Upper lobe of right lung (tissue), 1 donor: ENCODE measurements around the gene IFT172. TPM values are rescaled to one million over a fixed set of nuclear protein-coding genes. Genes with fewer than 3 reads are reported as not detected.

Experiments used
- ATAC-seq: fragments of 200-7000 bp; cut with Tn5 transposase; one replicate; pipeline ENCODE4 v1.9.1; 2020; ENCODE audit warnings: mild to moderate bottlenecking, moderate library complexity
- DNase-seq: peaks from one replicate; pipeline ENCODE4 v3.0.0-alpha.2; 2020
- H3K27ac ChIP-seq: fragments of 200-600 bp; one replicate; pipeline ENCODE4 v1.8.0; 2022
- H3K27me3 ChIP-seq: fragments of 200-600 bp; one replicate; pipeline ENCODE4 v1.8.0; 2022; ENCODE audit warnings: mild to moderate bottlenecking
- H3K36me3 ChIP-seq: fragments of 200-600 bp; one replicate; pipeline ENCODE4 v1.8.0; 2022
- H3K4me1 ChIP-seq: fragments of 200-600 bp; one replicate; pipeline ENCODE4 v1.8.0; 2022
- H3K4me3 ChIP-seq: fragments of 200-600 bp; one replicate; pipeline ENCODE4 v1.8.0; 2022; ENCODE audit warnings: mild to moderate bottlenecking
- H3K9me3 ChIP-seq: fragments of 200-600 bp; one replicate; pipeline ENCODE4 v1.8.0; 2022
- CTCF ChIP-seq: fragments of 200-600 bp; IDR thresholded peaks from one replicate; pipeline ENCODE4 v1.8.0; 2022; ENCODE audit warnings: antibody characterized with exemption
- intact Hi-C: fragments of 100-400 bp; cut with DNase I; formaldehyde crosslinking; loops from one replicate; pipeline ENCODE4 v1.11.0; 2022
- total RNA-seq: library from RNA; stranded (reverse); fragmentation: NEBNext Ultra II Directional; extraction: Animal tissue kit (Norgen Biotek cat#: 25700); gene quantifications from one replicate; pipeline ENCODE4 v1.2.1, GENCODE V29; 2021
- donor health status: DM: no; HTN: yes; CAD: no; lungs with severe emphysema.

The IFT172 gene
- total RNA-seq, 1 donor from 2014 or later = 19.2 TPM

GRCh38 chr2:27496357-27497287, 7.1 kb upstream of the IFT172 start, which contains the start of gene GCKR:
Gene GCKR (plus strand): TSS chr2:27496839. CDS start chr2:27496905, 66 bp downstream.
- intact Hi-C loops = no loop called here
- Histone ChIP-seq H3K4me1 (peaks cover 11% of the 10 kb centered on the region), H3K36me3 (no peaks in the 10 kb centered on the region), H3K27me3 (peaks cover 4% of the 10 kb centered on the region), H3K4me3 (no peak within 1 kb of the TSS), H3K27ac (no peak within 1 kb of the TSS), H3K9me3 (no peaks in the 10 kb centered on the region)
- ATAC-seq (peak; percentile 40), DNase-seq (no peak)
- no peak for TF ChIP-seq CTCF

GRCh38 chr2:27495840-27496356, 6.4 kb upstream of the IFT172 start:
- intact Hi-C loops = no loop called here
- Histone ChIP-seq H3K4me1 (peaks cover 11% of the 10 kb centered on the region), H3K27me3 (peaks cover 4% of the 10 kb centered on the region), H3K27ac (no peak overlapping the region), H3K36me3 (no peaks in the 10 kb centered on the region), H3K9me3 (no peaks in the 10 kb centered on the region), H3K4me3 (no peak overlapping the region)
- no peak for DNase-seq
- ATAC-seq = no peak
- no peak for TF ChIP-seq CTCF

- peaks cover 4% of the 10 kb centered on the region for H3K27me3 ChIP-seq
- DNase-seq (no peak), ATAC-seq (peak; percentile 69)
- peaks cover 13% of the 10 kb centered on the region for H3K4me1 ChIP-seq
- intact Hi-C loops = no loop called here
- H3K9me3 ChIP-seq = no peaks in the 10 kb centered on the region
- H3K27ac ChIP-seq = no peak within 1 kb of the TSS
- H3K4me3 ChIP-seq = peak within 1 kb of the TSS; percentile 58
- no peak for TF ChIP-seq CTCF
- no peaks in the 10 kb centered on the region for H3K36me3 ChIP-seq
Observed at GRCh38 chr2:27494944-27495554, 5.5 kb upstream of the IFT172 start, which contains the start of gene FNDC4. Gene FNDC4 (minus strand): TSS chr2:27495200. CDS start chr2:27494679, 521 bp downstream.

GRCh38 chr2:27494284-27494943, 4.9 kb upstream of the IFT172 start:
- no peak for DNase-seq
- TF ChIP-seq CTCF = no peak
- no peak overlapping the region for H3K27ac ChIP-seq
- H3K27me3 ChIP-seq = peaks cover 4% of the 10 kb centered on the region
- no peaks in the 10 kb centered on the region for H3K36me3 ChIP-seq
- peak overlapping the region; percentile 58 for H3K4me3 ChIP-seq
- H3K4me1 ChIP-seq = peaks cover 15% of the 10 kb centered on the region
- intact Hi-C loops = no loop called here
- ATAC-seq = peak; percentile 2
- H3K9me3 ChIP-seq = no peaks in the 10 kb centered on the region

GRCh38 chr2:27493948-27494283, 4.4 kb upstream of the IFT172 start:
- intact Hi-C loops = no loop called here
- no peak for ATAC-seq
- peaks cover 15% of the 10 kb centered on the region for H3K4me1 ChIP-seq
- no peak for TF ChIP-seq CTCF
- H3K4me3 ChIP-seq = no peak overlapping the region
- H3K27me3 ChIP-seq = peaks cover 4% of the 10 kb centered on the region
- DNase-seq = no peak
- H3K36me3 ChIP-seq = no peaks in the 10 kb centered on the region
- H3K27ac ChIP-seq = no peak overlapping the region
- no peaks in the 10 kb centered on the region for H3K9me3 ChIP-seq
